Right atrium auricular region (tissue), 2 donors: ENCODE results near the gene POLR2H. TPM values are rescaled to one million over a fixed set of nuclear protein-coding genes. Genes with fewer than 3 reads are reported as not detected.

Experiments used
- DNase-seq: peaks from one replicate; pipeline ENCODE4 v3.0.0-alpha.2; 2019; ENCODE audit warnings: low spot score
- H3K27ac ChIP-seq, 2 donors: fragments of 200-600 bp; sonication (generic); 1 replicate in 1 of 2; 2 replicates in 1 of 2; pipeline ENCODE4 v1.5.1; 2016 to 2019
- H3K27me3 ChIP-seq, 2 donors: fragments of 200-600 bp; sonication (generic); one replicate each; pipeline versions ENCODE4 v1.5.1 to v1.6.0; 2017 to 2019
- H3K36me3 ChIP-seq: fragments of 200-600 bp; sonication (generic); one replicate; pipeline ENCODE4 v1.5.1; 2016
- H3K4me1 ChIP-seq, 2 donors: fragments of 200-600 bp; sonication (generic); one replicate each; pipeline versions ENCODE4 v1.5.1 to v1.6.0; 2017 to 2019
- H3K4me3 ChIP-seq, 2 donors: fragments of 200-600 bp; sonication (generic); 1 replicate in 1 of 2; 2 replicates in 1 of 2; pipeline ENCODE4 v1.5.1; 2017 to 2019; ENCODE audit warnings: mild to moderate bottlenecking in 1 of 2, moderate library complexity in 1 of 2
- H3K9me3 ChIP-seq, 2 donors: fragments of 200-600 bp; sonication (generic); one replicate each; pipeline ENCODE4 v1.5.1; 2019
- CTCF ChIP-seq, 2 donors: fragments of 200-600 bp; sonication (generic); IDR thresholded peaks; one replicate each; pipeline ENCODE4 v1.5.1; 2019; ENCODE audit warnings: antibody characterized with exemption in 2 of 2
- total RNA-seq, 2 donors: library from RNA; depleted of rRNA; stranded (reverse); fragments of >200 nt; gene quantifications; one replicate each; pipeline ENCODE4 v1.1.0, GENCODE V29; 2016

The POLR2H gene
- total RNA-seq, 2 donors from 2014 or later = 26.8 to 35.5 TPM

DNA sequence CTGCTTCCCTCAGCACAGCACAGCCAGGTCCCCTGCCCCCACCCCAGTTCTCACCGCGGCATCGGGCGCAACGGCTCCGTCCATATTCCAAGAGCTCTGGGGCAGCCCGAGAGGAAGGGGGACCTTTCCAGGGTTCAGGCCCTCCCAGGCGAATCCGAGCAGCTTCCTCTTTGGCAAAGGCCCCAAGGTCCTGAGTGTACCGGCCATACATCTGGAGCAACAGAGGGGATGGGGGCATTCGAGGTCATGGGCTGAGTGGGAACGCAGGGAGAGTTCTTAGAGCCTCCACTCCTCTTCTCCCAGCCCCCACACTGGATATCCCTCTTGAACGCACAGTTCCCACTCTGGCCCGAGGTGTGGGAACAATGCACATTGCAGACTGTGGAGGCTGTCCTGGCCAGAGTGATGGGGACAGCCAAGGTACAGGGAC is 2.6 kb upstream of the POLR2H start:
- Histone ChIP-seq H3K4me3 (no peak overlapping the region), H3K27ac (no peak overlapping the region), H3K36me3 (no peaks in the 10 kb centered on the region), H3K9me3 (no peaks in the 10 kb centered on the region), H3K4me1 (peaks cover 0 to 21% of the 10 kb centered on the region in 2 donors), H3K27me3 (no peaks in the 10 kb centered on the region)
- TF ChIP-seq CTCF (IDR thresholded peaks at IDR 0.05) = no peak
- no peak for DNase-seq

GRCh38 chr3:184359610-184360009 is 1.9 kb upstream of the POLR2H start:
- Histone ChIP-seq H3K36me3 (peaks cover 3% of the 10 kb centered on the region), H3K27me3 (no peaks in the 10 kb centered on the region), H3K9me3 (no peaks in the 10 kb centered on the region), H3K27ac (no peak overlapping the region), H3K4me1 (peaks cover 0 to 25% of the 10 kb centered on the region in 2 donors), H3K4me3 (no peak overlapping the region)
- DNase-seq = no peak
- TF ChIP-seq CTCF (IDR thresholded peaks at IDR 0.05) = no peak

GRCh38 chr3:184360070-184360928 is 1.2 kb upstream of the POLR2H start:
- peak overlapping the region in 1 of 2 donors; percentile 80 for H3K4me3 ChIP-seq
- no peaks in the 10 kb centered on the region for H3K9me3 ChIP-seq
- H3K36me3 ChIP-seq = peaks cover 10% of the 10 kb centered on the region
- H3K4me1 ChIP-seq = peaks cover 0 to 26% of the 10 kb centered on the region in 2 donors
- TF ChIP-seq CTCF (IDR thresholded peaks at IDR 0.05) = no peak
- H3K27ac ChIP-seq = peak overlapping the region in 1 of 2 donors; percentile 97
- no peaks in the 10 kb centered on the region for H3K27me3 ChIP-seq
- no peak for DNase-seq

DNA sequence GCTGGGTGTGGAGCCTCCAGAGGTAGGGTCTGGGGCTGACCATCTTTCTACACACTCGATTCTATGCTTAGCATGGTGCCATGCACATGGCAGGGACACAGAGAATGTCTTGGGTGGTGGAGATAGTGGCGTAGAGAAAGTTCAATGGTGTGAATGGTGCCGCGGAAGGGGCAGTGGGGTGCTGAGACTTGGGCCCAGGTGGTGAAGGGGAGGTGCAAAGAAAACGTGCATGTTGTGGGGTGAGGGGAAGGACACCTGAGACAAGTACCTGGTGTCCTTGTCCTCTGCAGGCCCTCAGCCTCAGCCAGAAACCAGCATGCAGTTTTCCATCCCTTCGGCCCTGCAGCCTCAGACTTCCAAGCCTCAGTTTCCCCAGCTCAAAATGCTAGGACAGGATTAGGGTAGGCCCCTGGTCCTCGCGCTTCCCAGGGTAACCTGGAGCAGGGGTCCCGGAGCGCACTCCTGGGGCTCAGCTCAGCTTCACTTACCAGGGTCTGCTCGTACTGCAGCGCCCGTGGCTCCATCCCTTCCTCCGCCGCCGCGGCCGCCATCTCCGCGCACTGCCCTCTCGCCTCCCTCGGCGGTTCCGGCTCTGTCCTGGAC is 480 bp upstream of the POLR2H start:
- peaks cover 14% of the 10 kb centered on the region for H3K36me3 ChIP-seq
- H3K4me3 ChIP-seq = peak overlapping the region; percentile 80 to 89
- peaks cover 0 to 26% of the 10 kb centered on the region in 2 donors for H3K4me1 ChIP-seq
- H3K9me3 ChIP-seq = no peaks in the 10 kb centered on the region
- no peaks in the 10 kb centered on the region for H3K27me3 ChIP-seq
- peak overlapping the region; percentile 97 to 99 for H3K27ac ChIP-seq
- no peak for TF ChIP-seq CTCF (IDR thresholded peaks at IDR 0.05)
- DNase-seq = no peak

- Histone ChIP-seq H3K9me3 (no peaks in the 10 kb centered on the region), H3K4me3 (peak overlapping the region; percentile 80 to 89), H3K27ac (peak overlapping the region; percentile 97 to 99), H3K36me3 (peaks cover 24% of the 10 kb centered on the region), H3K27me3 (no peaks in the 10 kb centered on the region), H3K4me1 (peaks cover 0 to 26% of the 10 kb centered on the region in 2 donors)
- no peak for TF ChIP-seq CTCF (IDR thresholded peaks at IDR 0.05)
- DNase-seq = peak; percentile 74
Observed at GRCh38 chr3:184361932-184362667, 590 bp downstream of the POLR2H start.
